ENCODE data around the gene APOC1. TPM values are rescaled to one million over a fixed set of nuclear protein-coding genes. Genes with fewer than 3 reads are reported as not detected.
"Not testable (repeated sequence)": the region's sequence is repeated elsewhere in the genome, so short reads cannot be mapped to it uniquely, and the experiment has no call there.

Gene APOC1
- total RNA-seq (2014; rRNA removed; shearing (Covaris generic)) (not detected in 2 replicates), polyA plus RNA-seq (2016; fragmentation: Nextera tagmentation; extraction: Ambion mirVana) (0.49 TPM in 1 of 2 replicates, not detected in the other)

GRCh38 chr19:44914433-44915206, at the start of gene APOC1:
TSS of gene APOC1 (plus strand) at chr19:44914608. CDS start at chr19:44914892, 284 bp downstream.
- H3K9me3 ChIP-seq (ENCODE audit: low read depth); H3K9me2 ChIP-seq (ENCODE audit: insufficient read depth); H3K27me3 ChIP-seq (replicated peaks; ENCODE audit: insufficient read depth); H3K4me1 ChIP-seq (ENCODE audit: insufficient read depth); H3F3A ChIP-seq (ENCODE audit: insufficient read depth); in situ Hi-C loops (cut with MboI); H3K27ac ChIP-seq; H3K79me2 ChIP-seq (ENCODE audit: insufficient read depth); H3K36me3 ChIP-seq (ENCODE audit: low read depth); H4K20me1 ChIP-seq (ENCODE audit: insufficient read depth): not testable (repeated sequence)
- DNase-seq: peak; percentile 88
- H3K9ac ChIP-seq: peak within 1 kb of the TSS; percentile 76
- H2AFZ ChIP-seq: peak within 1 kb of the TSS; percentile 64
- WGBS, 2 experiments (ENCODE audit: low coverage in 1 of 2, low lambda C conversion rate in 2 of 2, missing lambda C conversion rate in 2 of 2): 6 to 7% methylated on average over 20 to 28 of the region's 28 CpGs
- H3K4me3 ChIP-seq: peak within 1 kb of the TSS; percentile 67
- peak within 1 kb of the TSS; percentile 82 for H3K4me2 ChIP-seq (ENCODE audit: unreplicated experiment)

- Histone ChIP-seq H3K4me2 (ENCODE audit: unreplicated experiment) (no peak overlapping the region), H3K9me2 (ENCODE audit: insufficient read depth) (no peaks in the 10 kb centered on the region), H3K27me3 (replicated peaks; ENCODE audit: insufficient read depth) (no peaks in the 10 kb centered on the region), H3K79me2 (ENCODE audit: insufficient read depth) (peaks cover 28% of the 10 kb centered on the region), H3F3A (ENCODE audit: insufficient read depth) (no peaks in the 10 kb centered on the region), H3K4me3 (no peak overlapping the region), H2AFZ (no peak overlapping the region), H4K20me1 (ENCODE audit: insufficient read depth) (no peaks in the 10 kb centered on the region), H3K27ac (no peak overlapping the region), H3K4me1 (ENCODE audit: insufficient read depth) (peaks cover 5% of the 10 kb centered on the region; the same call in 1 of the 2 replicates), H3K9me3 (ENCODE audit: low read depth) (no peaks in the 10 kb centered on the region), H3K9ac (no peak overlapping the region), H3K36me3 (ENCODE audit: low read depth) (no peaks in the 10 kb centered on the region; the same call in 1 of the 2 replicates)
- in situ Hi-C loops (cut with MboI): no loop called here
- TF ChIP-seq EZH2phosphoT487 (IDR thresholded peaks at IDR 0.05; ENCODE audit: insufficient read depth, low read depth): no peak
- no peak for TF ChIP-seq EZH2 (IDR thresholded peaks at IDR 0.05; ENCODE audit: insufficient read depth, poor library complexity, severe bottlenecking)
- 95 to 97% methylated on average over 24 to 27 of the region's 27 CpGs for WGBS, 2 experiments (ENCODE audit: low coverage in 1 of 2, low lambda C conversion rate in 2 of 2, missing lambda C conversion rate in 2 of 2)
- DNase-seq: no peak
These were observed 49.1 kb upstream of the APOC1 start for GRCh38 chr19:44865196-44865767.

- Histone ChIP-seq H3K27me3 (replicated peaks; ENCODE audit: insufficient read depth) (no peaks in the 10 kb centered on the region), H3K27ac (no peak overlapping the region), H3K4me3 (no peak overlapping the region), H4K20me1 (ENCODE audit: insufficient read depth) (no peaks in the 10 kb centered on the region), H3K9ac (no peak overlapping the region), H3F3A (ENCODE audit: insufficient read depth) (no peaks in the 10 kb centered on the region), H3K9me3 (ENCODE audit: low read depth) (no peaks in the 10 kb centered on the region), H2AFZ (no peak overlapping the region), H3K4me2 (ENCODE audit: unreplicated experiment) (no peak overlapping the region), H3K79me2 (ENCODE audit: insufficient read depth) (peaks cover 16% of the 10 kb centered on the region), H3K36me3 (ENCODE audit: low read depth) (no peaks in the 10 kb centered on the region; the same call in 1 of the 2 replicates), H3K4me1 (ENCODE audit: insufficient read depth) (peaks cover 5% of the 10 kb centered on the region; the same call in 1 of the 2 replicates), H3K9me2 (ENCODE audit: insufficient read depth) (no peaks in the 10 kb centered on the region)
- TF ChIP-seq EZH2 (IDR thresholded peaks at IDR 0.05; ENCODE audit: insufficient read depth, poor library complexity, severe bottlenecking): no peak
- TF ChIP-seq EZH2phosphoT487 (IDR thresholded peaks at IDR 0.05; ENCODE audit: insufficient read depth, low read depth): no peak
- WGBS, 2 experiments (ENCODE audit: low coverage in 1 of 2, low lambda C conversion rate in 2 of 2, missing lambda C conversion rate in 2 of 2): 95 to 97% methylated on average over 4 of the region's 4 CpGs
- DNase-seq: no peak
- in situ Hi-C loops (cut with MboI): no loop called here
These were observed 47.7 kb upstream of the APOC1 start for GRCh38 chr19:44866664-44867063.

- DNase-seq: no peak
- no peaks in the 10 kb centered on the region for H4K20me1 ChIP-seq (ENCODE audit: insufficient read depth)
- H3K36me3 ChIP-seq (ENCODE audit: low read depth): no peaks in the 10 kb centered on the region; the same call in 1 of the 2 replicates
- no peaks in the 10 kb centered on the region for H3K9me3 ChIP-seq (ENCODE audit: low read depth)
- H3K27ac ChIP-seq: no peak overlapping the region
- in situ Hi-C loops (cut with MboI): no loop called here
- H3K4me2 ChIP-seq (ENCODE audit: unreplicated experiment): no peak overlapping the region
- no peaks in the 10 kb centered on the region for H3K27me3 ChIP-seq (replicated peaks; ENCODE audit: insufficient read depth)
- WGBS, 2 experiments (ENCODE audit: low coverage in 1 of 2, low lambda C conversion rate in 2 of 2, missing lambda C conversion rate in 2 of 2): 91 to 93% methylated on average over 12 of the region's 12 CpGs
- no peak overlapping the region for H2AFZ ChIP-seq
- H3F3A ChIP-seq (ENCODE audit: insufficient read depth): no peaks in the 10 kb centered on the region
- TF ChIP-seq EZH2phosphoT487 (IDR thresholded peaks at IDR 0.05; ENCODE audit: insufficient read depth, low read depth): no peak
- TF ChIP-seq EZH2 (IDR thresholded peaks at IDR 0.05; ENCODE audit: insufficient read depth, poor library complexity, severe bottlenecking): no peak
- H3K79me2 ChIP-seq (ENCODE audit: insufficient read depth): peaks cover 7% of the 10 kb centered on the region
- peaks cover 5% of the 10 kb centered on the region; the same call in 1 of the 2 replicates for H3K4me1 ChIP-seq (ENCODE audit: insufficient read depth)
- H3K9ac ChIP-seq: no peak overlapping the region
- H3K9me2 ChIP-seq (ENCODE audit: insufficient read depth): no peaks in the 10 kb centered on the region
- no peak overlapping the region for H3K4me3 ChIP-seq
These were observed 46.8 kb upstream of the APOC1 start for GRCh38 chr19:44867578-44867977.
